Measurements from ENCODE around the gene ZNF653. TPM values are rescaled to one million over a fixed set of nuclear protein-coding genes. Genes with fewer than 3 reads are reported as not detected.

Gene ZNF653
- total and polyA plus RNA-seq, 9 of the 15 experiments (the other 6 are each of a cell fraction or from before 2014, with no cell fraction given), result 1.6 to 8.0 (median 4.2) TPM; not detected in 2

DNA sequence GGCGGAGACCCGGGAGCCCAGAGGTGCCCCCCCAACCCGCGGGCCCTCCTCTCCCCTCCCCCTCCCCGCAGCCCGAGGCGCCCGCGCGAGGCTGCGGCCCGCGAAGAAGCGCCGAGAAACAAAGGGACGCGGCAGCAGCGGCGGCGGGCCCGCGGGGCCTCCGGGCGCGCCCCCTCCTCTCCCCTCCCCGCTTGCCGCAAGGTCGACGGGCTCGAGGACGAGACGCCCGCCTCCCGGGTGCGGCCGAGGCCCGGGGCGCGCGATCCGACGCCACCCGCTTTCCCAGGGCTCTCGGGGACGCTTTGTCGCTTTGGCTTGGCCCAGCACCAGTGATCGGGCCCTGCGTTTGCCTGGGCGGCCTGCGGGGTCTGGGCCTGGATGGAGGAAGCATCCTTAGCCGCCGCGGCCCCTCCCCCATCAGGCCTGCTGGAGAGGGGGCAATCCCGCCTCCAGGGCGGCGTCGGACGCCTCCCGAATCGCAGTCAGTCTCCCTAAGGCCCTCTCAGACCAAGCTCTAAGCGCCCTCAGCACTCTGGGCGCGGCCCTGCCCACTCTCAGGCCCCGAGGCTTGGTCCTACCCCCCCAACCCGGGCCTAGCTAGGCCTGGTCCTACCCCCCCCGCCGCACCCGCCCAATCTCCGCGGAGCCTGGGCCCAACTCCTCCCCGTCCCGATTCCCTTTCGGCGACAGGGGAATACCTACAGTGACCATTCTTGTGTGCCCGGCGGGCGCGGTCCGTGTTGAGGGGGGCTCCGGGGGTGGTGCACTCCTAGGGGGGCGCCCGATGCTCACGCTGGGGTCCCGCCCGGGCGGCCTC, 25.5 kb downstream of the ZNF653 start (continued):
- TF ChIP-seq, protein P1, sequence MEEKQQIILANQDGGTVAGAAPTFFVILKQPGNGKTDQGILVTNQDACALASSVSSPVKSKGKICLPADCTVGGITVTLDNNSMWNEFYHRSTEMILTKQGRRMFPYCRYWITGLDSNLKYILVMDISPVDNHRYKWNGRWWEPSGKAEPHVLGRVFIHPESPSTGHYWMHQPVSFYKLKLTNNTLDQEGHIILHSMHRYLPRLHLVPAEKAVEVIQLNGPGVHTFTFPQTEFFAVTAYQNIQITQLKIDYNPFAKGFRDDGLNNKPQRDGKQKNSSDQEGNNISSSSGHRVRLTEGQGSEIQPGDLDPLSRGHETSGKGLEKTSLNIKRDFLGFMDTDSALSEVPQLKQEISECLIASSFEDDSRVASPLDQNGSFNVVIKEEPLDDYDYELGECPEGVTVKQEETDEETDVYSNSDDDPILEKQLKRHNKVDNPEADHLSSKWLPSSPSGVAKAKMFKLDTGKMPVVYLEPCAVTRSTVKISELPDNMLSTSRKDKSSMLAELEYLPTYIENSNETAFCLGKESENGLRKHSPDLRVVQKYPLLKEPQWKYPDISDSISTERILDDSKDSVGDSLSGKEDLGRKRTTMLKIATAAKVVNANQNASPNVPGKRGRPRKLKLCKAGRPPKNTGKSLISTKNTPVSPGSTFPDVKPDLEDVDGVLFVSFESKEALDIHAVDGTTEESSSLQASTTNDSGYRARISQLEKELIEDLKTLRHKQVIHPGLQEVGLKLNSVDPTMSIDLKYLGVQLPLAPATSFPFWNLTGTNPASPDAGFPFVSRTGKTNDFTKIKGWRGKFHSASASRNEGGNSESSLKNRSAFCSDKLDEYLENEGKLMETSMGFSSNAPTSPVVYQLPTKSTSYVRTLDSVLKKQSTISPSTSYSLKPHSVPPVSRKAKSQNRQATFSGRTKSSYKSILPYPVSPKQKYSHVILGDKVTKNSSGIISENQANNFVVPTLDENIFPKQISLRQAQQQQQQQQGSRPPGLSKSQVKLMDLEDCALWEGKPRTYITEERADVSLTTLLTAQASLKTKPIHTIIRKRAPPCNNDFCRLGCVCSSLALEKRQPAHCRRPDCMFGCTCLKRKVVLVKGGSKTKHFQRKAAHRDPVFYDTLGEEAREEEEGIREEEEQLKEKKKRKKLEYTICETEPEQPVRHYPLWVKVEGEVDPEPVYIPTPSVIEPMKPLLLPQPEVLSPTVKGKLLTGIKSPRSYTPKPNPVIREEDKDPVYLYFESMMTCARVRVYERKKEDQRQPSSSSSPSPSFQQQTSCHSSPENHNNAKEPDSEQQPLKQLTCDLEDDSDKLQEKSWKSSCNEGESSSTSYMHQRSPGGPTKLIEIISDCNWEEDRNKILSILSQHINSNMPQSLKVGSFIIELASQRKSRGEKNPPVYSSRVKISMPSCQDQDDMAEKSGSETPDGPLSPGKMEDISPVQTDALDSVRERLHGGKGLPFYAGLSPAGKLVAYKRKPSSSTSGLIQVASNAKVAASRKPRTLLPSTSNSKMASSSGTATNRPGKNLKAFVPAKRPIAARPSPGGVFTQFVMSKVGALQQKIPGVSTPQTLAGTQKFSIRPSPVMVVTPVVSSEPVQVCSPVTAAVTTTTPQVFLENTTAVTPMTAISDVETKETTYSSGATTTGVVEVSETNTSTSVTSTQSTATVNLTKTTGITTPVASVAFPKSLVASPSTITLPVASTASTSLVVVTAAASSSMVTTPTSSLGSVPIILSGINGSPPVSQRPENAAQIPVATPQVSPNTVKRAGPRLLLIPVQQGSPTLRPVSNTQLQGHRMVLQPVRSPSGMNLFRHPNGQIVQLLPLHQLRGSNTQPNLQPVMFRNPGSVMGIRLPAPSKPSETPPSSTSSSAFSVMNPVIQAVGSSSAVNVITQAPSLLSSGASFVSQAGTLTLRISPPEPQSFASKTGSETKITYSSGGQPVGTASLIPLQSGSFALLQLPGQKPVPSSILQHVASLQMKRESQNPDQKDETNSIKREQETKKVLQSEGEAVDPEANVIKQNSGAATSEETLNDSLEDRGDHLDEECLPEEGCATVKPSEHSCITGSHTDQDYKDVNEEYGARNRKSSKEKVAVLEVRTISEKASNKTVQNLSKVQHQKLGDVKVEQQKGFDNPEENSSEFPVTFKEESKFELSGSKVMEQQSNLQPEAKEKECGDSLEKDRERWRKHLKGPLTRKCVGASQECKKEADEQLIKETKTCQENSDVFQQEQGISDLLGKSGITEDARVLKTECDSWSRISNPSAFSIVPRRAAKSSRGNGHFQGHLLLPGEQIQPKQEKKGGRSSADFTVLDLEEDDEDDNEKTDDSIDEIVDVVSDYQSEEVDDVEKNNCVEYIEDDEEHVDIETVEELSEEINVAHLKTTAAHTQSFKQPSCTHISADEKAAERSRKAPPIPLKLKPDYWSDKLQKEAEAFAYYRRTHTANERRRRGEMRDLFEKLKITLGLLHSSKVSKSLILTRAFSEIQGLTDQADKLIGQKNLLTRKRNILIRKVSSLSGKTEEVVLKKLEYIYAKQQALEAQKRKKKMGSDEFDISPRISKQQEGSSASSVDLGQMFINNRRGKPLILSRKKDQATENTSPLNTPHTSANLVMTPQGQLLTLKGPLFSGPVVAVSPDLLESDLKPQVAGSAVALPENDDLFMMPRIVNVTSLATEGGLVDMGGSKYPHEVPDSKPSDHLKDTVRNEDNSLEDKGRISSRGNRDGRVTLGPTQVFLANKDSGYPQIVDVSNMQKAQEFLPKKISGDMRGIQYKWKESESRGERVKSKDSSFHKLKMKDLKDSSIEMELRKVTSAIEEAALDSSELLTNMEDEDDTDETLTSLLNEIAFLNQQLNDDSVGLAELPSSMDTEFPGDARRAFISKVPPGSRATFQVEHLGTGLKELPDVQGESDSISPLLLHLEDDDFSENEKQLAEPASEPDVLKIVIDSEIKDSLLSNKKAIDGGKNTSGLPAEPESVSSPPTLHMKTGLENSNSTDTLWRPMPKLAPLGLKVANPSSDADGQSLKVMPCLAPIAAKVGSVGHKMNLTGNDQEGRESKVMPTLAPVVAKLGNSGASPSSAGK (IDR thresholded peaks at IDR 0.05), result no peak
- TF ChIP-seq SETDB1 (IDR thresholded peaks at IDR 0.05; ENCODE audit: low read length) (no peak), ZNF12 (CRISPR knock-in tag; IDR thresholded peaks at IDR 0.05) (no peak), SNIP1 (IDR thresholded peaks at IDR 0.05; ENCODE audit: low read depth) (no peak), ZSCAN29 (IDR thresholded peaks at IDR 0.05) (no peak), ARID2 (IDR thresholded peaks at IDR 0.05) (no peak), MXI1 (IDR thresholded peaks at IDR 0.05; ENCODE audit: low read depth, low read length) (no peak), ZNF134 (CRISPR knock-in tag; conservative IDR thresholded peaks at IDR 0.05) (no peak), ZFP30 (CRISPR knock-in tag; IDR thresholded peaks at IDR 0.05; ENCODE audit: borderline replicate concordance) (no peak), FOXP1 (CRISPR knock-in tag; IDR thresholded peaks at IDR 0.05) (0 out of 2 replicates have a peak, but pooled peaks have one; percentile 10), MEIS2 (IDR thresholded peaks at IDR 0.05; ENCODE audit: partially characterized antibody) (no peak)
- TF ChIP-seq, protein P2, sequence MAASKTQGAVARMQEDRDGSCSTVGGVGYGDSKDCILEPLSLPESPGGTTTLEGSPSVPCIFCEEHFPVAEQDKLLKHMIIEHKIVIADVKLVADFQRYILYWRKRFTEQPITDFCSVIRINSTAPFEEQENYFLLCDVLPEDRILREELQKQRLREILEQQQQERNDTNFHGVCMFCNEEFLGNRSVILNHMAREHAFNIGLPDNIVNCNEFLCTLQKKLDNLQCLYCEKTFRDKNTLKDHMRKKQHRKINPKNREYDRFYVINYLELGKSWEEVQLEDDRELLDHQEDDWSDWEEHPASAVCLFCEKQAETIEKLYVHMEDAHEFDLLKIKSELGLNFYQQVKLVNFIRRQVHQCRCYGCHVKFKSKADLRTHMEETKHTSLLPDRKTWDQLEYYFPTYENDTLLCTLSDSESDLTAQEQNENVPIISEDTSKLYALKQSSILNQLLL (CRISPR knock-in tag; IDR thresholded peaks at IDR 0.05; ENCODE audit: borderline replicate concordance), result no peak
- TF ChIP-seq, protein P3, sequence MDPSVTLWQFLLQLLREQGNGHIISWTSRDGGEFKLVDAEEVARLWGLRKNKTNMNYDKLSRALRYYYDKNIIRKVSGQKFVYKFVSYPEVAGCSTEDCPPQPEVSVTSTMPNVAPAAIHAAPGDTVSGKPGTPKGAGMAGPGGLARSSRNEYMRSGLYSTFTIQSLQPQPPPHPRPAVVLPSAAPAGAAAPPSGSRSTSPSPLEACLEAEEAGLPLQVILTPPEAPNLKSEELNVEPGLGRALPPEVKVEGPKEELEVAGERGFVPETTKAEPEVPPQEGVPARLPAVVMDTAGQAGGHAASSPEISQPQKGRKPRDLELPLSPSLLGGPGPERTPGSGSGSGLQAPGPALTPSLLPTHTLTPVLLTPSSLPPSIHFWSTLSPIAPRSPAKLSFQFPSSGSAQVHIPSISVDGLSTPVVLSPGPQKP (CRISPR knock-in tag; IDR thresholded peaks at IDR 0.05), result no peak
- TF ChIP-seq, protein P4, sequence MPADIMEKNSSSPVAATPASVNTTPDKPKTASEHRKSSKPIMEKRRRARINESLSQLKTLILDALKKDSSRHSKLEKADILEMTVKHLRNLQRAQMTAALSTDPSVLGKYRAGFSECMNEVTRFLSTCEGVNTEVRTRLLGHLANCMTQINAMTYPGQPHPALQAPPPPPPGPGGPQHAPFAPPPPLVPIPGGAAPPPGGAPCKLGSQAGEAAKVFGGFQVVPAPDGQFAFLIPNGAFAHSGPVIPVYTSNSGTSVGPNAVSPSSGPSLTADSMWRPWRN (IDR thresholded peaks at IDR 0.05; ENCODE audit: low read depth), result no peak

Data from K562 (cell line).